ENCODE results near the gene AXL. TPM values are rescaled to one million over a fixed set of nuclear protein-coding genes. Genes with fewer than 3 reads are reported as not detected.
A peak's percentile ranks its signal among the peaks of the same experiment; 100 is the strongest.

AXL gene
- total and polyA plus RNA-seq, 9 of the 15 experiments (the other 6 are each of a cell fraction or from before 2014, with no cell fraction given), result 0.80 to 6.6 (median 1.6) TPM

GRCh38 chr19:41263850-41264580, 45.0 kb downstream of the AXL start, which contains the start of gene HNRNPUL1 (continued):
- TF ChIP-seq BRF2 (IDR thresholded peaks at IDR 0.05; ENCODE audit: borderline replicate concordance, insufficient read depth, insufficient read length), result no peak
- TF ChIP-seq CBX5 (IDR thresholded peaks at IDR 0.05; ENCODE audit: borderline replicate concordance, low read depth), result no peak
- 0 out of 2 replicates have a peak, but pooled peaks have one; percentile 16 for TF ChIP-seq ZNF431 (CRISPR knock-in tag; IDR thresholded peaks at IDR 0.05)
- peak; percentile 98 for TF ChIP-seq TARDBP (IDR thresholded peaks at IDR 0.05)
- TF ChIP-seq, protein P1, sequence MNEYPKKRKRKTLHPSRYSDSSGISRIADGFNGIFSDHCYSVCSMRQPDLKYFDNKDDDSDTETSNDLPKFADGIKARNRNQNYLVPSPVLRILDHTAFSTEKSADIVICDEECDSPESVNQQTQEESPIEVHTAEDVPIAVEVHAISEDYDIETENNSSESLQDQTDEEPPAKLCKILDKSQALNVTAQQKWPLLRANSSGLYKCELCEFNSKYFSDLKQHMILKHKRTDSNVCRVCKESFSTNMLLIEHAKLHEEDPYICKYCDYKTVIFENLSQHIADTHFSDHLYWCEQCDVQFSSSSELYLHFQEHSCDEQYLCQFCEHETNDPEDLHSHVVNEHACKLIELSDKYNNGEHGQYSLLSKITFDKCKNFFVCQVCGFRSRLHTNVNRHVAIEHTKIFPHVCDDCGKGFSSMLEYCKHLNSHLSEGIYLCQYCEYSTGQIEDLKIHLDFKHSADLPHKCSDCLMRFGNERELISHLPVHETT (CRISPR knock-in tag; conservative IDR thresholded peaks at IDR 0.05 in 1 of 2, IDR thresholded peaks at IDR 0.05 in 1 of 2), result peak; percentile 80 to 83; a peak in 3 of 4 replicates
- no peak for TF ChIP-seq HNRNPH1 (optimal IDR thresholded peaks at IDR 0.05; ENCODE audit: low read depth, low read length)
- TF ChIP-seq, protein P2, sequence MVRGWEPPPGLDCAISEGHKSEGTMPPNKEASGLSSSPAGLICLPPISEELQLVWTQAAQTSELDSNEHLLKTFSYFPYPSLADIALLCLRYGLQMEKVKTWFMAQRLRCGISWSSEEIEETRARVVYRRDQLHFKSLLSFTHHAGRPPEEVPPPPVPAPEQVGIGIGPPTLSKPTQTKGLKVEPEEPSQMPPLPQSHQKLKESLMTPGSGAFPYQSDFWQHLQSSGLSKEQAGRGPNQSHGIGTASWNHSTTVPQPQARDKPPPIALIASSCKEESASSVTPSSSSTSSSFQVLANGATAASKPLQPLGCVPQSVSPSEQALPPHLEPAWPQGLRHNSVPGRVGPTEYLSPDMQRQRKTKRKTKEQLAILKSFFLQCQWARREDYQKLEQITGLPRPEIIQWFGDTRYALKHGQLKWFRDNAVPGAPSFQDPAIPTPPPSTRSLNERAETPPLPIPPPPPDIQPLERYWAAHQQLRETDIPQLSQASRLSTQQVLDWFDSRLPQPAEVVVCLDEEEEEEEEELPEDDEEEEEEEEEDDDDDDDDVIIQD (CRISPR knock-in tag; IDR thresholded peaks at IDR 0.05), result no peak
- no peak for TF ChIP-seq ZNF3 (CRISPR knock-in tag; IDR thresholded peaks at IDR 0.05)
- no peak for TF ChIP-seq POU5F1 (IDR thresholded peaks at IDR 0.05; ENCODE audit: borderline replicate concordance, low read depth, low read length, partially characterized antibody)
- peak; percentile 90 for TF ChIP-seq RBFOX2 (IDR thresholded peaks at IDR 0.05; ENCODE audit: low read depth, low read length)
- TF ChIP-seq YBX1 (IDR thresholded peaks at IDR 0.05), result no peak
- TF ChIP-seq AFF4 (CRISPR knock-in tag; IDR thresholded peaks at IDR 0.05), result no peak; the same call in none of the 2 replicates
- TF ChIP-seq ZNF583 (CRISPR knock-in tag; IDR thresholded peaks at IDR 0.05), result peak; percentile 75; the same call in 1 of the 2 replicates
- TF ChIP-seq ZNF197 (CRISPR knock-in tag; IDR thresholded peaks at IDR 0.05; ENCODE audit: low read depth), result no peak
- no peak for TF ChIP-seq NUFIP1 (IDR thresholded peaks at IDR 0.05; ENCODE audit: partially characterized antibody)
- TF ChIP-seq, protein P3, sequence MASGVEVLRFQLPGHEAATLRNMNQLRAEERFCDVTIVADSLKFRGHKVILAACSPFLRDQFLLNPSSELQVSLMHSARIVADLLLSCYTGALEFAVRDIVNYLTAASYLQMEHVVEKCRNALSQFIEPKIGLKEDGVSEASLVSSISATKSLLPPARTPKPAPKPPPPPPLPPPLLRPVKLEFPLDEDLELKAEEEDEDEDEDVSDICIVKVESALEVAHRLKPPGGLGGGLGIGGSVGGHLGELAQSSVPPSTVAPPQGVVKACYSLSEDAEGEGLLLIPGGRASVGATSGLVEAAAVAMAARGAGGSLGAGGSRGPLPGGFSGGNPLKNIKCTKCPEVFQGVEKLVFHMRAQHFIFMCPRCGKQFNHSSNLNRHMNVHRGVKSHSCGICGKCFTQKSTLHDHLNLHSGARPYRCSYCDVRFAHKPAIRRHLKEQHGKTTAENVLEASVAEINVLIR (CRISPR knock-in tag; IDR thresholded peaks at IDR 0.05), result peak; percentile 79
- 0 out of 2 replicates have a peak, but pooled peaks have one; percentile 13 for TF ChIP-seq RAD51 (IDR thresholded peaks at IDR 0.05; ENCODE audit: borderline replicate concordance, low read depth)
